ENCODE data around the gene SLC44A5.

DNA sequence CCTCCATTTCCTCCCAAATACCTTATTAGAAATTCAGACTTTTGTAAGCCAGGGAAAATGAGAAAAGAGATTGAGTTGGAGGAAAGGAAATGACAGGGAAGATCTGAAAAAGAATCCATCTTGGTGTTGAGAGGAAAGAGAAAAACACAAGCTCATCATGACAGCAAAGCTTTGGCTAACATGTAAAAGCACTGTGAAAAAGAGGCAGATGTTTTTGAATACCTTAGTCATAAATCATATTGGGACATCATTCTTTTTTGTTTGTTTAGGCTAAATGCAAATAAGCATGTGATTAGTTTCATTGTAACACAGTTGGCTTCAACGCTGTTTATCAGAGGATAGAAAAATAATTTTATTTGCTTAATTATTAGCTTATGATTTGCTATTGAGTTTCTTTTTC is 412.2 kb downstream of the SLC44A5 start:
- TF ChIP-seq, protein P1, sequence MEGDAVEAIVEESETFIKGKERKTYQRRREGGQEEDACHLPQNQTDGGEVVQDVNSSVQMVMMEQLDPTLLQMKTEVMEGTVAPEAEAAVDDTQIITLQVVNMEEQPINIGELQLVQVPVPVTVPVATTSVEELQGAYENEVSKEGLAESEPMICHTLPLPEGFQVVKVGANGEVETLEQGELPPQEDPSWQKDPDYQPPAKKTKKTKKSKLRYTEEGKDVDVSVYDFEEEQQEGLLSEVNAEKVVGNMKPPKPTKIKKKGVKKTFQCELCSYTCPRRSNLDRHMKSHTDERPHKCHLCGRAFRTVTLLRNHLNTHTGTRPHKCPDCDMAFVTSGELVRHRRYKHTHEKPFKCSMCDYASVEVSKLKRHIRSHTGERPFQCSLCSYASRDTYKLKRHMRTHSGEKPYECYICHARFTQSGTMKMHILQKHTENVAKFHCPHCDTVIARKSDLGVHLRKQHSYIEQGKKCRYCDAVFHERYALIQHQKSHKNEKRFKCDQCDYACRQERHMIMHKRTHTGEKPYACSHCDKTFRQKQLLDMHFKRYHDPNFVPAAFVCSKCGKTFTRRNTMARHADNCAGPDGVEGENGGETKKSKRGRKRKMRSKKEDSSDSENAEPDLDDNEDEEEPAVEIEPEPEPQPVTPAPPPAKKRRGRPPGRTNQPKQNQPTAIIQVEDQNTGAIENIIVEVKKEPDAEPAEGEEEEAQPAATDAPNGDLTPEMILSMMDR (conservative IDR thresholded peaks at IDR 0.05; ENCODE audit: low read length), result no peak
- TF ChIP-seq EZH2phosphoT487 (IDR thresholded peaks at IDR 0.05; ENCODE audit: borderline replicate concordance), result no peak
